Omental fat pad (tissue), 4 donors: Measurements from ENCODE around the gene ZNF652. TPM values are rescaled to one million over a fixed set of nuclear protein-coding genes. Genes with fewer than 3 reads are reported as not detected.

Source experiments
- ATAC-seq: fragments of 150-250 bp; one replicate; pipeline ENCODE4 v1.9.1; 2016; ENCODE audit warnings: mild to moderate bottlenecking, moderate library complexity; ENCODE audit not compliant: low FRiP score
- DNase-seq: peaks from one replicate; pipeline ENCODE4 v3.0.0-alpha.2; 2019; ENCODE audit warnings: low spot score
- CTCF ChIP-seq, 3 donors: fragments of 450-650 bp; IDR thresholded peaks; one replicate each; pipeline ENCODE4 v1.5.1; 2016 to 2017; ENCODE audit warnings: antibody characterized with exemption in 3 of 3, mild to moderate bottlenecking in 3 of 3, moderate library complexity in 2 of 3
- small RNA-seq: library from RNA; depleted of rRNA; stranded (forward); fragments of <200 nt; gene quantifications from one replicate; pipeline ENCODE3, GENCODE V24; 2016
- total RNA-seq, 4 donors: library from RNA; depleted of rRNA; stranded (reverse); fragments of >200 nt; gene quantifications; one replicate each; pipeline ENCODE4 v1.1.0, GENCODE V29; 2016

ZNF652 gene
- total RNA-seq, 4 donors from 2014 or later: 22.9 to 50.0 (median 31.0) TPM

DNA sequence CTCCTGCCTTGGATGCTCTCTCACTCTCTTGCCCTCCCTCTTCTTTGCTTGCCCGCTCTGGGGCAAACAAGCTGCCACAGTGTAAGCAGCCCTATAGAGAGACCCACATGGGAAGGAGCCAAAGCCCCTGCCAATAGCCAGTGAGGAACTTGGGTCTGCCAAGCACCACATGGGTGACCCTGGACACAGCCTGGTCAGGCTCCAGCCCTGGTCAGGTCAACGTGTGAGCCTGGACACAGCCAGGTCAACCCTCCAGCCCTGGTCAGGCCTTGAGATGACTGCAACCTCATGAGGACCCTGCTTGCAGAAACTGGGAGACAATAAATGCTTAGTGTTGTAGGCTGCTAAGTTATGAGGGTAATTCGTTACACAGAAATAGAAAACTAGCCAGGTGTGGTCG is 117.2 kb downstream of the ZNF652 start:
- TF ChIP-seq CTCF (IDR thresholded peaks at IDR 0.05): no peak
- DNase-seq (no peak), ATAC-seq (no peak)

Small RNA genes within 50 kb of the gene (small RNA-seq; reads per million reads assigned to genes)
- gene MIR6129: not detected

Other genes with a start within 250 kb of the ZNF652 start
- gene B4GALNT2, start 229.5 kb downstream of the ZNF652 start, total RNA-seq: not detected
- gene GNGT2, start 151.7 kb downstream of the ZNF652 start, total RNA-seq: 1 to 10 TPM in 3 of 4 donors, under 1 TPM in 1; 0.74 to 5.2 (median 2.9) TPM
- gene ABI3, start 151.5 kb downstream of the ZNF652 start, total RNA-seq: 1 to 10 TPM; 3.6 to 7.4 (median 5.4) TPM
- gene PHOSPHO1, start 131.5 kb downstream of the ZNF652 start, total RNA-seq: 10 to 100 TPM in 1 of 4 donors, under 1 TPM in 2, not detected in 1; 0.60 to 11.2 (median 0.94) TPM
- 100 to 1,000 TPM in 2 of 4 donors, 10 to 100 TPM in 2; 86.9 to 139 (median 111) TPM for gene PHB1, start 52.6 kb upstream of the ZNF652 start, total RNA-seq
- gene NGFR, start 133.0 kb upstream of the ZNF652 start, total RNA-seq: 10 to 100 TPM in 3 of 4 donors, 1 to 10 TPM in 1; 6.5 to 44.6 (median 33.7) TPM
- gene NXPH3, start 213.6 kb upstream of the ZNF652 start, total RNA-seq: 1 to 10 TPM; 2.9 to 7.4 (median 5.8) TPM